ENCODE measurements around the gene SEMA3B. TPM values are rescaled to one million over a fixed set of nuclear protein-coding genes. Genes with fewer than 3 reads are reported as not detected.

Gene SEMA3B
- total RNA-seq, 4 donors from 2014 or later, result 2.9 to 5.2 (median 4.1) TPM

DNA sequence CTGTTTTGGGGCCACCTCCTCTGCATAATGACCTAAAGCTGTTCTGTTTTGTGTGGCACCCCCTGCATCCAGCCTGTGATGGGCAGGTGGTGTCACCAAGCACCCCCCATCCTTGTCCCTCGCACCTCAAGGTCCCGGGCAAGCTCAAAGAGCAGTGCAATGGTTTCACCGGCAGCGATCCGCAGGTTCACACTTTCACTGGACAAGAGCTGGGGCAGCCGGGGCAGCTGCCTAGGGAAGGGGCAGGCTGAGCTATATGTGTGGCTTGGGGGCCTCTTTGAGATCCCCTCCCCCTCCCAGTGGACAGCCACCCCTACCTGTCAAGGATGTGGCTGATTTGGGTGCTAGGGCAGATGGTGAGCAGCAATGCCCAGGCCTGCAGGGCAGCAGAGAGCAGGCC is 20.2 kb downstream of the SEMA3B start:
- 93% methylated on average over 5 of the region's 6 CpGs for WGBS
- H3K27me3 ChIP-seq, result no peaks in the 10 kb centered on the region

DNA sequence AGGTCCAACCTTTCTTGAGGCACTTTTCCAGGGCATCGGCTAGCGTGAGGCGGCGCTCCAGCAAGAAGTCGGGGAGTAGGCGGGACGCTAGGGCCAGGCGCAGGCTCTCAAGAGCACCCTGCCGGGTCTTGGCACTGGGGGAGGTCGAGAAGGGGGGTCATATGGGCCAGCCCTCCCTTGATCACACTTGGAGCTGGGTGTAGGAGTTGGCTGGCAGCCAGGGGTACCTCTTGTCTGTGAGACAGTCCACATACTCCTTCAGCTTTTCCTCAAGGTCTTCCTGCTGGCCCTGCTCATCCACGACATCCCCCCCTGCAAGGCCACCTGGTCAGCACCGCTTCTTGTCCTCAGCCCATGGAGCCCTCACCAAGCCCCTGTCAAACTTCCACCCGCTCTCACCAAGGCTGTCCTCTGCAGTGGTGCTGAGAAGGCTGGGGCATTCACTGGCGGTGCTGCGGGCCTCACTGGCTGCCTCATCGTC is 21.3 kb downstream of the SEMA3B start:
- Histone ChIP-seq H3K27ac (no peak overlapping the region), H3K27me3 (no peaks in the 10 kb centered on the region), H3K36me3 (peaks cover 46% of the 10 kb centered on the region), H3K4me1 (peaks cover 26% of the 10 kb centered on the region), H3K9me3 (no peaks in the 10 kb centered on the region), H3K4me3 (no peak overlapping the region)
- TF ChIP-seq POLR2A (IDR thresholded peaks at IDR 0.05), result no peak
- TF ChIP-seq POLR2AphosphoS5 (IDR thresholded peaks at IDR 0.05), result no peak
- WGBS, result 94% methylated on average over 9 of the region's 16 CpGs
- DNase-seq (ENCODE audit: low spot score in 2 of 2), result peak in 1 of 2 donors; percentile 76

More for the DNA sequence above, 20.2 kb downstream of the SEMA3B start:
- Histone ChIP-seq H3K4me1 (peaks cover 26% of the 10 kb centered on the region), H3K36me3 (peaks cover 46% of the 10 kb centered on the region), H3K9me3 (no peaks in the 10 kb centered on the region), H3K4me3 (no peak overlapping the region), H3K27ac (no peak overlapping the region)
- no peak for TF ChIP-seq EP300 (IDR thresholded peaks at IDR 0.05)
- TF ChIP-seq, protein P1, sequence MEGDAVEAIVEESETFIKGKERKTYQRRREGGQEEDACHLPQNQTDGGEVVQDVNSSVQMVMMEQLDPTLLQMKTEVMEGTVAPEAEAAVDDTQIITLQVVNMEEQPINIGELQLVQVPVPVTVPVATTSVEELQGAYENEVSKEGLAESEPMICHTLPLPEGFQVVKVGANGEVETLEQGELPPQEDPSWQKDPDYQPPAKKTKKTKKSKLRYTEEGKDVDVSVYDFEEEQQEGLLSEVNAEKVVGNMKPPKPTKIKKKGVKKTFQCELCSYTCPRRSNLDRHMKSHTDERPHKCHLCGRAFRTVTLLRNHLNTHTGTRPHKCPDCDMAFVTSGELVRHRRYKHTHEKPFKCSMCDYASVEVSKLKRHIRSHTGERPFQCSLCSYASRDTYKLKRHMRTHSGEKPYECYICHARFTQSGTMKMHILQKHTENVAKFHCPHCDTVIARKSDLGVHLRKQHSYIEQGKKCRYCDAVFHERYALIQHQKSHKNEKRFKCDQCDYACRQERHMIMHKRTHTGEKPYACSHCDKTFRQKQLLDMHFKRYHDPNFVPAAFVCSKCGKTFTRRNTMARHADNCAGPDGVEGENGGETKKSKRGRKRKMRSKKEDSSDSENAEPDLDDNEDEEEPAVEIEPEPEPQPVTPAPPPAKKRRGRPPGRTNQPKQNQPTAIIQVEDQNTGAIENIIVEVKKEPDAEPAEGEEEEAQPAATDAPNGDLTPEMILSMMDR (IDR thresholded peaks at IDR 0.05), result no peak
- no peak for TF ChIP-seq POLR2AphosphoS5 (IDR thresholded peaks at IDR 0.05)
- no peak for TF ChIP-seq POLR2A (IDR thresholded peaks at IDR 0.05)
- DNase-seq (ENCODE audit: low spot score in 2 of 2), result no peak

DNA sequence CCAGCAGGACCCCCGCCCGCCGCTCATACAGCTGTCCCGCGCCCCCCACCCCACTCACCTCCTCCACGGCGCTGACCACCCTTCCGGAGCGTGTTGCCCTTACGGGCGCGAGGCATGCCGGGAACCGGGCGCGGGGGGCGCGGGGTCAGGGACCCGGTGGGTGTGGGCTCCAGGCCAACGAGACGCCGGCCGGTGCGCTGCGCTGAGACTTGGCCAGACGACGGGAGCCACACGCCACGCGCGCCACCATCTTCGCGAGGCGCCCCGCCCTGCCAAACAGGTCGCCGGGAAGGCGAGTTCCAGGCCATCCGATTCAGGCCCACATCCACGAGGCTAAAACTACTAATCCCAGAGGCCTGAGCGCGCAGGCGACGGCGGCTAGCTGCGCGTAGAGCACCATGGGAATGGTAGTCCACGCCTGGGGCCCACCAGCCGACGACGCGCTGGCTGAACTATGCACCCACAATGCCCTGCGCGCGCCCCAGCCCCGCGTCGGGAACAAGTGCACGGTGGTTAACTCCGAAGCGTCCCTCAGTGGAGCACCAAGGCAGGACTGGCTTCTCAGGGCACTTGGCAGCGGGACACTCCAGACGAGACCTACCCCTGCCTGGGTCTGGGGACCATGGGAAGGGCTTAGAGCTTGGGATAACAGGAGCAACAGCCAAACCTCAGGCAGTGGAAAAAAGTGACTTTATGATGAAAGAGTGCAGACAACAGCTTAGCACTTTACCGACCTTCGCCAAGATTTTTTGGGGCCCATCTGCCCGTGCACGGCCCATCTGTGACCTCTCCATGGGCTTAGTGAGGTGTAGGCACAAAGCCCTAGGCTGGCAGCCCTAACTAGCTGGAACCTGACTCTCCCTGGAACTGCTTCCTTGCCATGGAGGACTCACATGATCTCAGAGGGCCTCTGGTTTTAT is 23.5 kb downstream of the SEMA3B start, which contains the start of gene IFRD2:
TSS of gene IFRD2 (minus strand) at position 271 of the 920 bp plus-strand sequence. CDS start at position 116, 155 bp downstream.
- H3K4me1 ChIP-seq, result peaks cover 26% of the 10 kb centered on the region
- WGBS, result no CpG with 5 or more reads among the region's 67 CpGs
- H3K9me3 ChIP-seq, result no peaks in the 10 kb centered on the region
- H3K36me3 ChIP-seq, result peaks cover 40% of the 10 kb centered on the region
- H3K27ac ChIP-seq, result peak within 1 kb of the TSS; percentile 89
- H3K27me3 ChIP-seq, result no peaks in the 10 kb centered on the region
- H3K4me3 ChIP-seq, result peak within 1 kb of the TSS; percentile 85
- peak; percentile 97 to 98 for DNase-seq (ENCODE audit: low spot score in 2 of 2)
- TF ChIP-seq EP300 (IDR thresholded peaks at IDR 0.05), result peak; percentile 16
- peak; percentile 43 to 93 (median 89) for TF ChIP-seq POLR2AphosphoS5 (IDR thresholded peaks at IDR 0.05)
- TF ChIP-seq POLR2A (IDR thresholded peaks at IDR 0.05), result no peak

DNA sequence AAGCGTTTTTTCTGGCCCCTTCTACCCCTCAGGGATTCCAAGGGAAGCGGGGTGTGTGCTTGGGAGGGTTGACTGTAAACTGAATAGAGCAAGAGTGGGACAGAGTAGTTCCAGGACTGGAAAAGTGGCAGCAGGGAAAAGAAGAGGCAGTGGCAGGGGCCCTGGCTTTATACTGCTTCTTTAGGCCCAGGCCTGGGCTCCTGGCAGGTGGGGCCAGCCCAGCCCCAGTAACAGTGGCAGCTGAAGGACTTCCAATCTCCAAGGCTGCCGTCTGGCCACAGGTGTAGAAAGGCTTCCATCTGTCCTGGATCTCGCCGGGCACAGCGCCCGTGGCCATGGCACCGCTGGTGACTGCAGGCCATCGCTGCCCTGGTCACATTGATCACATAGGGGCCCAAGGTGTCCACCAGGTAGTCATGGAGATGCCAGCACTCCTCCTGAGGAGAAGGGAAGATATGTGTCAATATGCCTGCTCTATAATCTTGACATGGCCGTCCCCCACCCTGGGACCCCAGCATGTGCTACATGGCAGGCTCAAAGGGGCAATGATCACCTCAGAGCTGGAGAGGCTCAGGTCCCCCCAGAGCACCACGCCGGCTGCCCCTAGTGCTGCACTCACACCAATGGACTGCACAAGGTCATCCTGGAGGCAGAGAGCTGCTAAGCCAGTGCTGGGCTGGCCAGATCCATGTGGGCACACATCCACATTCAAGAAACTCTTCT is 24.3 kb downstream of the SEMA3B start:
- TF ChIP-seq EP300 (IDR thresholded peaks at IDR 0.05), result no peak
- TF ChIP-seq POLR2A (IDR thresholded peaks at IDR 0.05), result no peak
- TF ChIP-seq, protein P1 (IDR thresholded peaks at IDR 0.05), result no peak
- no peak for TF ChIP-seq POLR2AphosphoS5 (IDR thresholded peaks at IDR 0.05)
- no peaks in the 10 kb centered on the region for H3K9me3 ChIP-seq
- H3K36me3 ChIP-seq, result peaks cover 32% of the 10 kb centered on the region
- peak overlapping the region; percentile 85 for H3K4me3 ChIP-seq
- peak in 1 of 2 donors; percentile 73 for DNase-seq (ENCODE audit: low spot score in 2 of 2)
- WGBS, result 57% methylated on average over 7 of the region's 12 CpGs
- peaks cover 32% of the 10 kb centered on the region for H3K4me1 ChIP-seq
- peak overlapping the region; percentile 75 for H3K27ac ChIP-seq
- H3K27me3 ChIP-seq, result no peaks in the 10 kb centered on the region

DNA sequence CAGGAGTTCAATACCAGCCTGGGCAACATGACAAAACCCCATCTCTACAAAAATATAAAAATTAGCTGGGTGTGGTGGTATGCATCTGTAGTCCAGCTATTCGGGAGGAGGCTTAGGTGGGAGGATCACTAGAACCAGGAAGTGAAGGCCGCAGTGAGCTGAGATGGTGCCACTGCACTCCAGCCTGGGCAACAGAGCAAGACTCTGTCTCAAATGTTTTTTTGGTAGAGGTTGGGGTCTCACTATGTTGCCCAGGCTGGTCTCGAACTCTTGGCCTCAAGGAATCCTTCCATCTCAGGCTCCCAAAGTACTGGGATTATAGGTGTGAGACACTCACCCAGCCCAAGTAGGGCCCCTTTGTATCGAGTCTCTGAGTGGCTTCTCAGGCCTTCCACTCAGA is 25.1 kb downstream of the SEMA3B start:
- TF ChIP-seq POLR2A (IDR thresholded peaks at IDR 0.05) (no peak), EP300 (IDR thresholded peaks at IDR 0.05) (no peak), POLR2AphosphoS5 (IDR thresholded peaks at IDR 0.05) (no peak)
- TF ChIP-seq, protein P1 (IDR thresholded peaks at IDR 0.05), result no peak
- H3K9me3 ChIP-seq, result no peaks in the 10 kb centered on the region
- H3K27ac ChIP-seq, result no peak overlapping the region
- H3K36me3 ChIP-seq, result peaks cover 24% of the 10 kb centered on the region
- peaks cover 40% of the 10 kb centered on the region for H3K4me1 ChIP-seq
- no peaks in the 10 kb centered on the region for H3K27me3 ChIP-seq
- no peak overlapping the region for H3K4me3 ChIP-seq
- no peak for DNase-seq (ENCODE audit: low spot score in 2 of 2)
- 100% methylated on average over 1 of the region's 4 CpGs for WGBS
